Thyroid gland (tissue), 4 donors: ENCODE results near the gene TRAPPC2L.

Experiments
- POLR2A ChIP-seq, 2 donors: fragments of 450-650 bp; IDR thresholded peaks; one replicate each; pipeline ENCODE4 v1.6.1; 2017; ENCODE audit warnings: antibody characterized with exemption in 2 of 2, mild to moderate bottlenecking in 2 of 2, moderate library complexity in 1 of 2
- TF ChIP-seq, protein P1 (sequence below), 6 experiments: fragments of 200-600 bp in 3 of 6; fragments of 450-650 bp in 3 of 6; sonication (generic) in 3 of 6; IDR thresholded peaks; one replicate each; pipeline ENCODE4 v1.5.1; 2016 to 2019; ENCODE audit warnings: antibody characterized with exemption in 6 of 6, mild to moderate bottlenecking in 2 of 6, inconsistent platforms in 1 of 6, moderate library complexity in 1 of 6

DNA sequence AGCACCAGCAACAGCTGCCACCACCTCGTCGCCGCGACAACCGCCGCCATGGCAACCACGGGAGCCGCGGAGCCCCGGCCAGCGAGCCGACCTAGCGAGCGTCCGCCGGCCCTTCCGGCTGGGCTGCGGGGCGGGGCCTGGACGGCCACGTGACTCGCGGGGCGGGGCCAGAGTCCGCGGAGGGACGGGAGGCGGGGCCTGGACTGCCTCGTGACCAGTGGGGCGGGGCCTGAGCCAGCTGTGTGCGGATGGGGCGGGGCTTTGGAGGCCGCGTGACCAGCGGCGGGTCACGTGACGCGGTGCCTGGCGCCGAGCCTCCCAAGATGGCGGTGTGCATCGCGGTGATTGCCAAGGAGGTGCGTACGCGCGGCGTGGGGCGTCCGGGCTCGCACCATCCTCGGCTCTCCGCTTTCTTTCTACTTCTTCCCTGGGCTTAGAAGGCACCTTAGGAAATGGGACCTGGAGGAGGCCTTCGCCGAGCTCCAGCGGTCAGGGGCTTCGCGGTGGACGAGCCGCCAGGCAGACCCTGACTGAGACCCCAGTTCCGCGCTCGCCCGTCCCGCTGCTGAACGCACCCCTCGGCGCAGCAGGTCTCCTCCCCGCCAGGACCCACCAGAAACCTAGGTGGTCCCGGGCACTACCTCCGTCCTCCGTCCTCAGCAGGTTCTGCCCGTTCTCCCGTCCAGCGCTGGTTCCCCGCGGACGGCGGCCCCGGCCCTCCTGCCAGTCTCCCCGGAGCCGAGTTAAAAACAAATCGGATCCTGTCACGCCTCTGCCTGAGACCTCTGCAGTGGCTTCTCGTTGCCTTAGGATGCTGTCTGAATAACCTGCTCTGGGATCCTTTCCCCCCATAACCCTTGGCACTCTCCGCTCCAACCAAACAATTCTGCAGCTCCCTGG lies at the start of gene TRAPPC2L, which contains the start of gene GALNS:
- TF ChIP-seq, protein P1, sequence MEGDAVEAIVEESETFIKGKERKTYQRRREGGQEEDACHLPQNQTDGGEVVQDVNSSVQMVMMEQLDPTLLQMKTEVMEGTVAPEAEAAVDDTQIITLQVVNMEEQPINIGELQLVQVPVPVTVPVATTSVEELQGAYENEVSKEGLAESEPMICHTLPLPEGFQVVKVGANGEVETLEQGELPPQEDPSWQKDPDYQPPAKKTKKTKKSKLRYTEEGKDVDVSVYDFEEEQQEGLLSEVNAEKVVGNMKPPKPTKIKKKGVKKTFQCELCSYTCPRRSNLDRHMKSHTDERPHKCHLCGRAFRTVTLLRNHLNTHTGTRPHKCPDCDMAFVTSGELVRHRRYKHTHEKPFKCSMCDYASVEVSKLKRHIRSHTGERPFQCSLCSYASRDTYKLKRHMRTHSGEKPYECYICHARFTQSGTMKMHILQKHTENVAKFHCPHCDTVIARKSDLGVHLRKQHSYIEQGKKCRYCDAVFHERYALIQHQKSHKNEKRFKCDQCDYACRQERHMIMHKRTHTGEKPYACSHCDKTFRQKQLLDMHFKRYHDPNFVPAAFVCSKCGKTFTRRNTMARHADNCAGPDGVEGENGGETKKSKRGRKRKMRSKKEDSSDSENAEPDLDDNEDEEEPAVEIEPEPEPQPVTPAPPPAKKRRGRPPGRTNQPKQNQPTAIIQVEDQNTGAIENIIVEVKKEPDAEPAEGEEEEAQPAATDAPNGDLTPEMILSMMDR (IDR thresholded peaks at IDR 0.05), result peak in 1 of 6 experiments; percentile 28
- peak; percentile 57 to 91 for TF ChIP-seq POLR2A (IDR thresholded peaks at IDR 0.05)
